ENCODE data around the gene CNTN5.

- no peak for TF ChIP-seq POLR2A (IDR thresholded peaks at IDR 0.05; ENCODE audit: low read length)
- TF ChIP-seq GATA1 (IDR thresholded peaks at IDR 0.05; ENCODE audit: low read depth, low read length) = no peak
These were observed 217.7 kb downstream of the CNTN5 start for GRCh38 chr11:99238401-99238800.
